Activated CD8-positive, alpha-beta T cell treated with anti-CD3 and anti-CD28 coated beads for 36 hours (primary cell): ENCODE measurements around the gene NF1. TPM values are rescaled to one million over a fixed set of nuclear protein-coding genes. Genes with fewer than 3 reads are reported as not detected.

Source experiments
- ATAC-seq: fragments of 200-7000 bp; cut with Tn5 transposase; one replicate; pipeline ENCODE4 v1.10.0; 2021; ENCODE audit warnings: mild to moderate bottlenecking, moderate library complexity
- CTCF ChIA-PET: fragments of 350-600 bp; sonication (Branson Sonifier 250); formaldehyde crosslinking; loops from one replicate; lab custom pipeline; 2021; ENCODE audit warnings: antibody characterized with exemption; lab: Charles Lee
- POLR2A ChIA-PET: fragments of 350-600 bp; sonication (Branson Sonifier 250); formaldehyde crosslinking; loops from one replicate; lab custom pipeline; 2021; ENCODE audit warnings: antibody characterized with exemption; lab: Charles Lee
- DNase-seq: peaks from one replicate; pipeline ENCODE4 v3.0.0-alpha.2; 2020
- H3K27ac Mint-ChIP-seq: one replicate; pipeline ENCODE4 v1.8.0; 2021; ENCODE audit warnings: mild to moderate bottlenecking, mixed read lengths
- H3K27me3 Mint-ChIP-seq: one replicate; pipeline ENCODE4 v1.8.0; 2021; ENCODE audit warnings: mixed read lengths
- H3K36me3 Mint-ChIP-seq: one replicate; pipeline ENCODE4 v1.8.0; 2021; ENCODE audit warnings: low read depth, mixed read lengths
- H3K4me1 Mint-ChIP-seq: one replicate; pipeline ENCODE4 v1.8.0; 2021; ENCODE audit warnings: low read depth, mixed read lengths
- H3K4me3 Mint-ChIP-seq: one replicate; pipeline ENCODE4 v1.8.0; 2021; ENCODE audit warnings: mild to moderate bottlenecking, moderate library complexity, mixed read lengths
- H3K9me3 Mint-ChIP-seq: one replicate; pipeline ENCODE4 v1.8.0; 2021; ENCODE audit warnings: mixed read lengths
- CTCF ChIP-seq: fragments of 200-600 bp; IDR thresholded peaks from one replicate; pipeline ENCODE4 v1.8.0; 2022; ENCODE audit warnings: antibody characterized with exemption, mild to moderate bottlenecking
- intact Hi-C: fragments of 100-400 bp; cut with micrococcal nuclease; formaldehyde crosslinking; loops from one replicate; pipeline ENCODE4 v1.10.0; 2022
- total RNA-seq, 2 experiments: library from RNA; stranded (reverse); gene quantifications; one replicate each; pipeline ENCODE4 v1.2.3, GENCODE V29; 2021

The NF1 gene
- total RNA-seq, 2 experiments from 2014 or later = 19.4 to 20.1 TPM

GRCh38 chr17:31144836-31145235 lies 50.1 kb downstream of the NF1 start:
- intact Hi-C loops = no loop called here
- Mint-ChIP-seq H3K4me3 (no peak overlapping the region), H3K27ac (no peak overlapping the region), H3K27me3 (no peaks in the 10 kb centered on the region), H3K9me3 (no peaks in the 10 kb centered on the region), H3K36me3 (no peaks in the 10 kb centered on the region), H3K4me1 (no peaks in the 10 kb centered on the region)
- POLR2A ChIA-PET = no interaction called here
- no peak for TF ChIP-seq CTCF
- CTCF ChIA-PET = no interaction called here
- DNase-seq = no peak
- ATAC-seq = no peak

- no peak for ATAC-seq
- H3K4me3 Mint-ChIP-seq = no peak overlapping the region
These were observed 52.9 kb downstream of the NF1 start for GRCh38 chr17:31147507-31148202.

GRCh38 chr17:31148205-31148604 lies 53.4 kb downstream of the NF1 start:
- no peak for ATAC-seq
- ChIA-PET CTCF (no interaction called here), POLR2A (no interaction called here)
- Mint-ChIP-seq H3K27me3 (no peaks in the 10 kb centered on the region), H3K4me3 (no peak overlapping the region), H3K27ac (no peak overlapping the region), H3K36me3 (no peaks in the 10 kb centered on the region), H3K9me3 (peaks cover 2% of the 10 kb centered on the region), H3K4me1 (no peaks in the 10 kb centered on the region)
- TF ChIP-seq CTCF = no peak
- DNase-seq = no peak
- intact Hi-C loops = no loop called here

More at GRCh38 chr17:31147507-31148202, 52.9 kb downstream of the NF1 start:
- H3K27ac Mint-ChIP-seq = no peak overlapping the region
- no peaks in the 10 kb centered on the region for H3K4me1 Mint-ChIP-seq
- CTCF ChIA-PET = no interaction called here
- no peak for DNase-seq
- POLR2A ChIA-PET = no interaction called here
- no peak for TF ChIP-seq CTCF
- intact Hi-C loops = no loop called here
- peaks cover 2% of the 10 kb centered on the region for H3K9me3 Mint-ChIP-seq
- H3K27me3 Mint-ChIP-seq = no peaks in the 10 kb centered on the region
- H3K36me3 Mint-ChIP-seq = no peaks in the 10 kb centered on the region

- ChIA-PET CTCF (no interaction called here), POLR2A (no interaction called here)
- Mint-ChIP-seq H3K4me1 (no peaks in the 10 kb centered on the region), H3K36me3 (peaks cover 4% of the 10 kb centered on the region), H3K27ac (no peak overlapping the region), H3K9me3 (peaks cover 2% of the 10 kb centered on the region), H3K27me3 (no peaks in the 10 kb centered on the region), H3K4me3 (no peak overlapping the region)
- DNase-seq = no peak
- ATAC-seq = no peak
- no peak for TF ChIP-seq CTCF
- intact Hi-C loops = no loop called here
These were observed 57.5 kb downstream of the NF1 start for GRCh38 chr17:31152271-31152670.

GRCh38 chr17:31155208-31155810 lies 60.5 kb downstream of the NF1 start:
- H3K4me3 Mint-ChIP-seq = no peak overlapping the region
- H3K36me3 Mint-ChIP-seq = peaks cover 5% of the 10 kb centered on the region
- H3K27ac Mint-ChIP-seq = no peak overlapping the region
- ATAC-seq (no peak), DNase-seq (no peak)
- intact Hi-C loops = no loop called here
- TF ChIP-seq CTCF = no peak
- H3K27me3 Mint-ChIP-seq = no peaks in the 10 kb centered on the region
- H3K9me3 Mint-ChIP-seq = peaks cover 2% of the 10 kb centered on the region
- CTCF ChIA-PET = interaction anchor here (1.2 kb wide), 1 partner anchor 102 kb away, joined by 3 read pairs; no protein-coding TSS in a partner anchor
- POLR2A ChIA-PET = no interaction called here
- H3K4me1 Mint-ChIP-seq = peaks cover 13% of the 10 kb centered on the region
